Measurements from ENCODE around the gene DHCR7.
"Not testable (repeated sequence)": the region's sequence is repeated elsewhere in the genome, so short reads cannot be mapped to it uniquely, and the experiment has no call there.

GRCh38 chr11:71422318-71422717 lies 25.9 kb downstream of the DHCR7 start:
- TF ChIP-seq MAZ (IDR thresholded peaks at IDR 0.05; ENCODE audit: borderline replicate concordance, low read depth, low read length); POLR2A (IDR thresholded peaks at IDR 0.05; ENCODE audit: low read length); SREBF2 (IDR thresholded peaks at IDR 0.05); CTCF (IDR thresholded peaks at IDR 0.05); FOSL2 (IDR thresholded peaks at IDR 0.05); FOSL2 (CRISPR knock-in tag; IDR thresholded peaks at IDR 0.05); CBX2 (IDR thresholded peaks at IDR 0.05; ENCODE audit: borderline replicate concordance, low read depth); TFCP2L1 (CRISPR knock-in tag; IDR thresholded peaks at IDR 0.05); RAD21 (conservative IDR thresholded peaks at IDR 0.05 in 1 of 2, IDR thresholded peaks at IDR 0.05 in 1 of 2); EP300 (IDR thresholded peaks at IDR 0.05); MAX (IDR thresholded peaks at IDR 0.05); CEBPB (IDR thresholded peaks at IDR 0.05); CHD2 (IDR thresholded peaks at IDR 0.05; ENCODE audit: low read length, partially characterized antibody); HEYL (CRISPR knock-in tag; IDR thresholded peaks at IDR 0.05); ESRRA (IDR thresholded peaks at IDR 0.05; ENCODE audit: borderline replicate concordance, low read length): not testable (repeated sequence)
